Esophagus squamous epithelium (tissue), 5 donors: ENCODE measurements around the gene PBX3. TPM values are rescaled to one million over a fixed set of nuclear protein-coding genes. Genes with fewer than 3 reads are reported as not detected.

Experiments used
- DNase-seq: peaks from one replicate; lab custom pipeline; 2025; lab: John Stamatoyannopoulos, UW
- H3K27ac ChIP-seq, 4 donors: fragments of 200-600 bp; sonication (generic); one replicate each; pipeline ENCODE4 v1.5.1; 2016 to 2019; ENCODE audit warnings: mild to moderate bottlenecking in 1 of 4
- H3K27me3 ChIP-seq, 4 donors: fragments of 200-600 bp; sonication (generic); 1 replicate in 3 of 4; 2 replicates in 1 of 4; pipeline versions ENCODE4 v1.5.1 to v1.6.0; 2017 to 2021; ENCODE audit warnings: antibody characterized with exemption in 1 of 4
- H3K36me3 ChIP-seq, 3 donors: fragments of 200-600 bp; sonication (generic); one replicate each; pipeline ENCODE4 v1.5.1; 2016 to 2019
- H3K4me1 ChIP-seq, 3 donors: fragments of 200-600 bp; sonication (generic); one replicate each; pipeline ENCODE4 v1.5.1; 2017 to 2019
- H3K4me3 ChIP-seq, 4 donors: fragments of 200-600 bp; sonication (generic); 1 replicate in 3 of 4; 2 replicates in 1 of 4; pipeline ENCODE4 v1.5.1; 2016 to 2019; ENCODE audit warnings: mild to moderate bottlenecking in 2 of 4, moderate library complexity in 1 of 4
- H3K9me3 ChIP-seq, 3 donors: fragments of 200-600 bp; sonication (generic); one replicate each; pipeline ENCODE4 v1.5.1; 2016 to 2019
- CTCF ChIP-seq, 6 experiments: fragments of 450-650 bp in 4 of 6; fragments of 200-600 bp in 2 of 6; sonication (generic) in 2 of 6; IDR thresholded peaks; one replicate each; pipeline ENCODE4 v1.5.1; 2016 to 2019; ENCODE audit warnings: antibody characterized with exemption in 6 of 6, mild to moderate bottlenecking in 4 of 6, moderate library complexity in 4 of 6
- POLR2A ChIP-seq, 4 donors: fragments of 450-650 bp; IDR thresholded peaks; one replicate each; pipeline ENCODE4 v1.6.1; 2017; ENCODE audit warnings: antibody characterized with exemption in 4 of 4, mild to moderate bottlenecking in 4 of 4, moderate library complexity in 3 of 4
- WGBS, 2 donors: methylation state at CpG; one replicate each; pipeline ENCODE4 v1.1.5; 2018; 5-methylcytosine and 5-hydroxymethylcytosine counted together
- intact Hi-C: fragments of 100-400 bp; cut with DNase I; formaldehyde crosslinking; loops from one replicate; pipeline ENCODE4 v1.15.0; 2022
- total RNA-seq, 4 donors: library from RNA; depleted of rRNA; stranded (reverse); fragments of >200 nt; gene quantifications; one replicate each; pipeline ENCODE4 v1.1.0, GENCODE V29; 2016
- donor health status: DM: yes; HTN: yes; CAD: no.

Gene PBX3
- total RNA-seq, 4 donors from 2014 or later: 10.2 to 27.1 (median 12.7) TPM

DNA sequence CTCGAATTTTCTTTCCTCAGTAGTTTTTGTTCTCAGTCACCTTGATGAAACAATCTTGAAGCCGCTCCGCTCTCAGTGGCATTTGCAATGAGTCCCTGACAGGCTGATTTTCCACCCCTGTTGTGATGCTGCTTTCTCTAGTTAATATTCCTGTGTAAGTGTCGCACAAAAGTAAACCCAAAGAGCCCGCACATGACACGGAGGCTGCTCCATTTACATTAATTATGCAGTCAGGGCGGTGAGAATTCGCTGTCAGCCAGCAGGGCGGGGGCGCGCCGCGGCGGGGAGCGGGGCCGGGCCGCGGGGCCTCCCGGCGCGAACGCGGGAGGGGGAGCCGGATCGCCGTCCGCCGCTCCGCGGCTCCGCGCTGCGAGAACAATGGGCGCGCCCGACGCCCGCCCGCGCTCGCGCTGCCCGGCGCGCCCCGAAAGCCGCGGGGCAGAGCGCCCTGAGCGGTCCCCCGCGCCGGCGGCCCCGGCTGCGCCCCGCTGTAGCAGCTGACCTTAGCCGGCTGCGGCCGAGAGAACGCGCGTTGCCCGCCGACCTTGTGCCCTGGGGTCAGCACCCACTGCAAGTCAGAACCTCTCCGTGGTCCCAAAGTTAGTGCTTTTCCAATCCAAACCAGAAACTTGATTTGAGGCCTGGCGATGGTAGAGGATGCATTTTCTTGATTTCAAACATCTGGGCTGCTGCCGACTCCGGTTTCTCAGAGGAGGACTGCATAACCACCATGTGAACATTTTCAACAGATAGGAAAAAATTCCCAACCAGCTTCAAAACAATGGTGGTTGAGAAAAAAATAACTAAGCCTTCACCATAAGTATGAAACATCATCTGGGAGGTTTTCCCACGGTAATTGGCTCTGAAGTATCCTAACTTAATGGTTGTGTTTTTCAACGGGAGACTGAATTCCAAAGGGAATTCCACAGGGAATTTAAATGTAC, 142.6 kb downstream of the PBX3 start:
- intact Hi-C loops: no loop called here
- TF ChIP-seq CTCF (IDR thresholded peaks at IDR 0.05) (no peak), POLR2A (IDR thresholded peaks at IDR 0.05) (no peak)
- peaks cover 5 to 24% (median 8%) of the 10 kb centered on the region in 3 donors for H3K4me1 ChIP-seq
- 17 to 20% methylated on average over 8 to 9 of the region's 71 CpGs for WGBS, 2 donors
- H3K27ac ChIP-seq: peak overlapping the region; percentile 22 to 82 (median 66)
- H3K4me3 ChIP-seq: peak overlapping the region; percentile 29 to 72 (median 48)
- no peaks in the 10 kb centered on the region for H3K27me3 ChIP-seq
- no peak for DNase-seq
- H3K9me3 ChIP-seq: no peaks in the 10 kb centered on the region
- H3K36me3 ChIP-seq: no peaks in the 10 kb centered on the region

- Histone ChIP-seq H3K27me3 (no peaks in the 10 kb centered on the region), H3K9me3 (no peaks in the 10 kb centered on the region), H3K36me3 (no peaks in the 10 kb centered on the region), H3K27ac (peak overlapping the region in 2 of 4 donors; percentile 61 to 70), H3K4me3 (no peak overlapping the region), H3K4me1 (peaks cover 5 to 24% (median 8%) of the 10 kb centered on the region in 3 donors)
- TF ChIP-seq POLR2A (IDR thresholded peaks at IDR 0.05) (no peak), CTCF (IDR thresholded peaks at IDR 0.05) (no peak)
- 63 to 65% methylated on average over 1 of the region's 1 CpG for WGBS, 2 donors
- no peak for DNase-seq
- intact Hi-C loops: no loop called here
These were observed 143.7 kb downstream of the PBX3 start for GRCh38 chr9:125890826-125891225.

DNA sequence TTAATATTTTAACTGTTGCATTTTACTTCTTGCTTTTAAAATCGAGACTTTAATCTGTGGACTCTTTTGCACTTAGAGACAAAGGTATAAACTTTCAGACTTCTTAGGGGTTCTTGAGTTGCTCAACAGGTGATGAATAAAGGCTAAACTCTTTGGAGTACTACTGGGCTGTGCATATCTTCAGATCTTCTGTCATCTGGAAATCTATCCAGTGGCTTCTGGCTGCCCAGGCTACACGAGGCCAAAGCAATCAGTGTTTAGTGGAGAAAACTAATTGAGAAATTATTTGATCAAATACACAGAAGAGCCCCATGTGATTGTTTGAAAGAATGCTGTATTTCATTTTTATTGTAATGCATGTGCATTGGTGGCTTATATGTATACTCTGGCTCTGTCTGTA, 146.1 kb downstream of the PBX3 start:
- no peak for DNase-seq
- Histone ChIP-seq H3K27ac (no peak overlapping the region), H3K4me3 (no peak overlapping the region), H3K27me3 (no peaks in the 10 kb centered on the region), H3K9me3 (no peaks in the 10 kb centered on the region), H3K4me1 (peaks cover 5 to 21% (median 8%) of the 10 kb centered on the region in 3 donors), H3K36me3 (no peaks in the 10 kb centered on the region)
- intact Hi-C loops: no loop called here
- 72 to 82% methylated on average over 2 of the region's 2 CpGs for WGBS, 2 donors
- TF ChIP-seq CTCF (IDR thresholded peaks at IDR 0.05) (no peak), POLR2A (IDR thresholded peaks at IDR 0.05) (no peak)

GRCh38 chr9:125894566-125894965, 147.4 kb downstream of the PBX3 start:
- no peaks in the 10 kb centered on the region for H3K27me3 ChIP-seq
- TF ChIP-seq CTCF (IDR thresholded peaks at IDR 0.05) (no peak), POLR2A (IDR thresholded peaks at IDR 0.05) (no peak)
- intact Hi-C loops: no loop called here
- DNase-seq: no peak
- WGBS, 2 donors: 86 to 88% methylated on average over 3 of the region's 3 CpGs
- H3K9me3 ChIP-seq: no peaks in the 10 kb centered on the region
- H3K36me3 ChIP-seq: no peaks in the 10 kb centered on the region
- no peak overlapping the region for H3K27ac ChIP-seq
- H3K4me3 ChIP-seq: no peak overlapping the region
- peaks cover 0 to 10% (median 8%) of the 10 kb centered on the region in 3 donors for H3K4me1 ChIP-seq

DNA sequence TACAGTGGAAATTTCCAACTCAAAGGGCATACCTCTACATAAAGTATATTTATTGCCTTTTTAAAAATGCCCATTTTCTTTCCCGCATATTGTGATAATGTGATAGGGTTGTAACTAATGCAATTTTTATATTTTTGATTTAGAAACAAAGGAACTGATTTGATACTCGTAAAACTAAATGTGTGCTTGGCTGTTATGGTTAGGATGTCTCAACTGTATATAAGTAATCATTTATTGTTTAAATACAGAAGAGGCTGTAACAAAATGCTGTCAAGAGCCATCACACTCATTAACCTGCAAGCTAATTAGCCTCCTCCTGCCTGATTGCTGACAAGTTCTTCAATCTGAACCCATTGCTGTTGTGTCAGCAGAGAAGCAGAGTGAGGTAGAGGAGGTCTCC, 149.2 kb downstream of the PBX3 start:
- WGBS, 2 donors: 88 to 91% methylated on average over 2 of the region's 2 CpGs
- H3K27me3 ChIP-seq: no peaks in the 10 kb centered on the region
- no peak overlapping the region for H3K4me3 ChIP-seq
- intact Hi-C loops: no loop called here
- H3K36me3 ChIP-seq: no peaks in the 10 kb centered on the region
- DNase-seq: no peak
- no peaks in the 10 kb centered on the region for H3K4me1 ChIP-seq
- no peaks in the 10 kb centered on the region for H3K9me3 ChIP-seq
- no peak overlapping the region for H3K27ac ChIP-seq
- TF ChIP-seq POLR2A (IDR thresholded peaks at IDR 0.05) (no peak), CTCF (IDR thresholded peaks at IDR 0.05) (no peak)
